IMR-90 (cell line): ENCODE results near the gene RPS16. TPM values are rescaled to one million over a fixed set of nuclear protein-coding genes. Genes with fewer than 3 reads are reported as not detected.

Experiments used
- ATAC-seq: fragments of 200-7000 bp; cut with Tn5 transposase; 2 replicates; pipeline ENCODE4 v1.9.1; 2020; ENCODE audit warnings: low read depth, mild to moderate bottlenecking, moderate library complexity
- BruUV-seq: library from RNA; stranded (reverse); fragments of 400-500 nt; replicated peaks from 2 replicates; lab custom pipeline; 2021; lab: Mats Ljungman, UMichigan
- CTCF ChIA-PET: fragments of 300-600 bp; formaldehyde crosslinking; extraction: SDS; loops from one replicate; lab custom pipeline; 2021; ENCODE audit warnings: antibody characterized with exemption; lab: Yijun Ruan, JAX
- POLR2A ChIA-PET: fragments of 300-600 bp; sonication (Branson Sonifier 250); formaldehyde crosslinking; loops from one replicate; lab custom pipeline; 2022; ENCODE audit warnings: antibody characterized with exemption; ENCODE audit not compliant: unreplicated experiment; lab: Charles Lee
- DNase-seq: peaks from one replicate; pipeline ENCODE4 v3.0.0; 2013
- H2AFZ ChIP-seq: replicated peaks from 2 replicates; pipeline ENCODE3; 2013; ENCODE audit warnings: low read length, mild to moderate bottlenecking; ENCODE audit not compliant: poor library complexity
- H2AK5ac ChIP-seq: 2 replicates; pipeline ENCODE4 v1.6.1; 2013; ENCODE audit warnings: low read depth, low read length, inconsistent platforms
- H2AK9ac ChIP-seq: replicated peaks from 2 replicates; pipeline ENCODE3; 2013; ENCODE audit warnings: mild to moderate bottlenecking, low read depth, low read length, moderate library complexity; ENCODE audit not compliant: poor library complexity
- H2BK120ac ChIP-seq: 2 replicates; pipeline ENCODE4 v1.6.1; 2013; ENCODE audit warnings: low read depth, low read length, inconsistent platforms
- H2BK15ac ChIP-seq: 3 replicates; pipeline ENCODE4 v1.6.1; 2013; ENCODE audit warnings: low read depth, low read length, inconsistent platforms
- H2BK20ac ChIP-seq: 2 replicates; pipeline ENCODE4 v1.6.1; 2013; ENCODE audit warnings: low read depth, mild to moderate bottlenecking, inconsistent platforms, low read length, moderate library complexity
- H2BK5ac ChIP-seq: 2 replicates; pipeline ENCODE4 v1.6.1; 2013; ENCODE audit warnings: mild to moderate bottlenecking, low read depth, low read length, inconsistent platforms; ENCODE audit not compliant: poor library complexity, severe bottlenecking
- H3K14ac ChIP-seq: replicated peaks from 2 replicates; pipeline ENCODE4 v1.6.1; 2013; ENCODE audit warnings: low read depth, low read length, inconsistent platforms
- H3K18ac ChIP-seq: 2 replicates; pipeline ENCODE4 v1.6.1; 2013; ENCODE audit warnings: low read depth, low read length, control low read depth
- H3K23ac ChIP-seq: 2 replicates; pipeline ENCODE4 v1.6.1; 2013; ENCODE audit warnings: low read depth, low read length, inconsistent platforms
- H3K27ac ChIP-seq: 2 replicates; pipeline ENCODE4 v1.5.1; 2013; ENCODE audit warnings: mild to moderate bottlenecking, control low read depth, low read length; ENCODE audit not compliant: insufficient read depth
- H3K27me3 ChIP-seq: 2 replicates; pipeline ENCODE4 v1.6.1; 2013; ENCODE audit warnings: low read length; ENCODE audit not compliant: control insufficient read depth, insufficient read depth
- H3K36me3 ChIP-seq: 2 replicates; pipeline ENCODE4 v1.6.1; 2013; ENCODE audit warnings: low read length, mixed read lengths; ENCODE audit not compliant: control insufficient read depth, insufficient read depth
- H3K4ac ChIP-seq: 2 replicates; pipeline ENCODE4 v1.6.1; 2013; ENCODE audit warnings: low read depth, low read length, inconsistent platforms
- H3K4me1 ChIP-seq: 2 replicates; pipeline ENCODE4 v1.6.1; 2013; ENCODE audit warnings: low read length, mixed read lengths; ENCODE audit not compliant: control insufficient read depth, insufficient read depth
- H3K4me2 ChIP-seq: 2 replicates; pipeline ENCODE4 v1.6.1; 2013; ENCODE audit warnings: low read depth, mild to moderate bottlenecking, control low read depth, low read length, moderate library complexity
- H3K4me3 ChIP-seq: 2 replicates; pipeline ENCODE4 v1.5.1; 2013; ENCODE audit warnings: low read depth, mild to moderate bottlenecking, control low read depth, low read length, moderate library complexity; ENCODE audit not compliant: insufficient read depth
- H3K56ac ChIP-seq: 2 replicates; pipeline ENCODE4 v1.6.1; 2013; ENCODE audit warnings: low read length, inconsistent platforms; ENCODE audit not compliant: insufficient read depth; ENCODE audit errors: extremely low read depth
- H3K79me1 ChIP-seq, 2 experiments: 2 replicates each; pipeline ENCODE4 v1.6.1; 2013; ENCODE audit warnings: low read length in 2 of 2, inconsistent platforms in 1 of 2, low read depth in 1 of 2
- H3K9ac ChIP-seq: 2 replicates; pipeline ENCODE4 v1.6.1; 2013; ENCODE audit warnings: low read depth, low read length, control low read depth
- H3K9me1 ChIP-seq: 2 replicates; pipeline ENCODE4 v1.6.1; 2013; ENCODE audit warnings: low read length, inconsistent platforms; ENCODE audit not compliant: insufficient read depth
- H3K9me3 ChIP-seq: 2 replicates; pipeline ENCODE4 v1.6.1; 2013; ENCODE audit warnings: low read length; ENCODE audit not compliant: control insufficient read depth, insufficient read depth
- H4K20me1 ChIP-seq: 2 replicates; pipeline ENCODE4 v1.6.1; 2013; ENCODE audit warnings: low read length, inconsistent platforms; ENCODE audit not compliant: insufficient read depth
- H4K5ac ChIP-seq: 2 replicates; pipeline ENCODE4 v1.6.1; 2013; ENCODE audit warnings: mild to moderate bottlenecking, low read depth, low read length, control low read depth
- H4K8ac ChIP-seq, 2 experiments: 2 replicates each; pipeline ENCODE4 v1.6.1; 2013; ENCODE audit warnings: low read depth in 2 of 2, low read length in 2 of 2, control low read depth in 1 of 2, inconsistent platforms in 1 of 2
- H4K91ac ChIP-seq: 2 replicates; pipeline ENCODE4 v1.6.1; 2013; ENCODE audit warnings: low read depth, low read length, inconsistent platforms; ENCODE audit not compliant: insufficient read depth
- BHLHE40 ChIP-seq: fragments of 150-350 bp; IDR thresholded peaks from 2 replicates; pipeline ENCODE4 v1.6.1; 2016; ENCODE audit warnings: mild to moderate bottlenecking, low read depth, low read length
- CEBPB ChIP-seq: IDR thresholded peaks from 2 replicates; pipeline ENCODE4 v1.6.1; 2012; ENCODE audit warnings: low read depth, low read length, improper control_type of control experiment
- CHD1 ChIP-seq: IDR thresholded peaks from 2 replicates; pipeline ENCODE4 v1.6.1; 2012; ENCODE audit warnings: low read depth, low read length, improper control_type of control experiment
- CTCF ChIP-seq: conservative IDR thresholded peaks from 2 replicates; pipeline ENCODE4 v1.5.1; 2012; ENCODE audit warnings: mild to moderate bottlenecking, low read depth, low read length, improper control_type of control experiment
- FOS ChIP-seq: fragments of 150-350 bp; IDR thresholded peaks from 2 replicates; pipeline ENCODE4 v1.6.1; 2016; ENCODE audit warnings: low read depth, low read length
- MAFK ChIP-seq: IDR thresholded peaks from 2 replicates; pipeline ENCODE4 v1.6.1; 2012; ENCODE audit warnings: low read depth, low read length, improper control_type of control experiment
- MAZ ChIP-seq: IDR thresholded peaks from 2 replicates; pipeline ENCODE4 v1.6.1; 2012; ENCODE audit warnings: low read depth, mild to moderate bottlenecking, low read length, improper control_type of control experiment, moderate library complexity, borderline replicate concordance
- MXI1 ChIP-seq: IDR thresholded peaks from 2 replicates; pipeline ENCODE4 v1.6.1; 2012; ENCODE audit warnings: low read depth, mild to moderate bottlenecking, low read length, moderate library complexity, borderline replicate concordance
- NFE2L2 ChIP-seq: fragments of 150-350 bp; IDR thresholded peaks from 2 replicates; pipeline ENCODE4 v1.6.1; 2016; ENCODE audit warnings: low read depth, mild to moderate bottlenecking, low read length
- POLR2A ChIP-seq: IDR thresholded peaks from 2 replicates; pipeline ENCODE4 v1.6.1; 2012; ENCODE audit warnings: mild to moderate bottlenecking, low read depth, low read length
- RAD21 ChIP-seq: IDR thresholded peaks from 2 replicates; pipeline ENCODE4 v1.6.1; 2012; ENCODE audit warnings: low read length, improper control_type of control experiment
- RCOR1 ChIP-seq: IDR thresholded peaks from 2 replicates; pipeline ENCODE4 v1.6.1; 2012; ENCODE audit warnings: mild to moderate bottlenecking, low read length, improper control_type of control experiment; ENCODE audit not compliant: insufficient replicate concordance
- SMC3 ChIP-seq: fragments of 150-350 bp; IDR thresholded peaks from 2 replicates; pipeline ENCODE4 v1.6.1; 2016; ENCODE audit warnings: low read depth, mild to moderate bottlenecking, antibody characterized with exemption, low read length, moderate library complexity
- USF2 ChIP-seq: fragments of 150-350 bp; IDR thresholded peaks from 2 replicates; pipeline ENCODE4 v1.6.1; 2017; ENCODE audit warnings: mild to moderate bottlenecking, antibody characterized with exemption, low read length, low read depth
- WGBS, 2 experiments: methylation state at CpG; one replicate each; pipeline versions ENCODE4 v1.1.5 to v1.1.7; 2013; ENCODE audit warnings: missing lambda C conversion rate in 2 of 2; ENCODE audit not compliant: insufficient read length in 1 of 2; ENCODE audit errors: extremely low coverage in 2 of 2; 5-methylcytosine and 5-hydroxymethylcytosine counted together
- dilution Hi-C: fragments of 300-500 bp; cut with HindIII; formaldehyde crosslinking; loops from one replicate; pipeline ENCODE4 v1.14.3; 2018; ENCODE audit warnings: low sequenced_read_pairs; ENCODE audit not compliant: unreplicated experiment
- in situ Hi-C: fragments of 300-500 bp; cut with MboI; formaldehyde crosslinking; loops from 3 replicates; pipeline ENCODE4 v1.14.3; 2019; ENCODE audit warnings: low sequenced_read_pairs, inconsistent platforms, mixed read lengths
- intact Hi-C: fragments of 100-400 bp; cut with micrococcal nuclease; formaldehyde crosslinking; loops from 2 replicates; pipeline ENCODE4 v1.10.0; 2022
- polyA plus RNA-seq, 3 experiments: library from polyadenylated mRNA; depleted of rRNA; stranded (reverse); fragments of >200 nt; gene quantifications; 2 replicates each; pipeline ENCODE4 v1.2.3, GENCODE V29; 2012; ENCODE audit warnings: low replicate concordance in 1 of 3
- total RNA-seq: library from RNA; depleted of rRNA; stranded (reverse); fragments of >200 nt; gene quantifications from 2 replicates; pipeline ENCODE4 v1.2.3, GENCODE V29; 2012

The RPS16 gene
- total and polyA plus RNA-seq, 2 of the 4 experiments (the other 2 are of a cell fraction), result 320 to 3,500 TPM

- Histone ChIP-seq H3K27me3 (no peaks in the 10 kb centered on the region), H3K18ac (peak overlapping the region; percentile 96), H3K4me3 (peak overlapping the region; percentile 29), H4K20me1 (peaks cover 23% of the 10 kb centered on the region), H3K4me2 (peak overlapping the region; percentile 87), H3K9me1 (peaks cover 11% of the 10 kb centered on the region), H2BK15ac (peak overlapping the region; percentile 90; the same call in 2 of the 3 replicates), H4K5ac (peak overlapping the region; percentile 95), H3K14ac (peak overlapping the region; percentile 95), H2AK5ac (peak overlapping the region; percentile 99), H4K8ac (peak overlapping the region; percentile 86 to 90), H3K79me1 (peaks cover 0 to 51% of the 10 kb centered on the region in 2 experiments; a peak in 2 of 4 replicates), H3K9me3 (no peaks in the 10 kb centered on the region), H2BK5ac (peak overlapping the region; percentile 94), H2BK20ac (peak overlapping the region; percentile 91), H3K23ac (peak overlapping the region; percentile 94), H3K4ac (peak overlapping the region; percentile 99), H3K56ac (peak overlapping the region; percentile 84), H2AK9ac (peak overlapping the region; percentile 100), H3K9ac (peak overlapping the region; percentile 74), H3K36me3 (peaks cover 1% of the 10 kb centered on the region; the same call in 1 of the 2 replicates), H2AFZ (peak overlapping the region; percentile 83), H3K4me1 (peaks cover 29% of the 10 kb centered on the region), H3K27ac (peak overlapping the region; percentile 95), H4K91ac (peak overlapping the region; percentile 99), H2BK120ac (peak overlapping the region; percentile 98)
- peak; percentile 93 for DNase-seq
- ATAC-seq, result peak; percentile 15
- no TSS peak for BruUV-seq
- in situ Hi-C loops (no loop called here), dilution Hi-C loops (no loop called here), intact Hi-C loops (loop anchor here (1.0 to 2.0 kb wide), 2 partner anchors 10 to 130 kb away; partner anchors contain the start of genes EID2B and PLEKHG2)
- ChIA-PET POLR2A (no interaction called here), CTCF (interaction anchor here (0.9 kb wide), 1 partner anchor 9 kb away, joined by 3 read pairs; no protein-coding TSS in a partner anchor)
- WGBS, 2 experiments, result 3% methylated on average over 36 of the region's 59 CpGs; no CpG with 5 or more reads in 1 of the 2 experiments
- TF ChIP-seq MXI1, result peak; percentile 86
- 0 out of 2 replicates have a peak, but pooled peaks have one; percentile 17 for TF ChIP-seq FOS
- no peak for TF ChIP-seq CTCF
- no peak for TF ChIP-seq RAD21
- TF ChIP-seq MAFK, result no peak
- no peak for TF ChIP-seq SMC3
- TF ChIP-seq USF2, result peak; percentile 86
- TF ChIP-seq POLR2A, result peak; percentile 29
- TF ChIP-seq BHLHE40, result peak; percentile 99
- TF ChIP-seq RCOR1, result no peak
- TF ChIP-seq CHD1, result 0 out of 2 replicates have a peak, but pooled peaks have one; percentile 34
- TF ChIP-seq CEBPB, result no peak
- TF ChIP-seq MAZ, result peak; percentile 65; the same call in 1 of the 2 replicates
- TF ChIP-seq NFE2L2, result no peak
These were observed 33.1 kb downstream of the RPS16 start for GRCh38 chr19:39402346-39403300.
